ENCODE results near the gene NLRC5.

DNA sequence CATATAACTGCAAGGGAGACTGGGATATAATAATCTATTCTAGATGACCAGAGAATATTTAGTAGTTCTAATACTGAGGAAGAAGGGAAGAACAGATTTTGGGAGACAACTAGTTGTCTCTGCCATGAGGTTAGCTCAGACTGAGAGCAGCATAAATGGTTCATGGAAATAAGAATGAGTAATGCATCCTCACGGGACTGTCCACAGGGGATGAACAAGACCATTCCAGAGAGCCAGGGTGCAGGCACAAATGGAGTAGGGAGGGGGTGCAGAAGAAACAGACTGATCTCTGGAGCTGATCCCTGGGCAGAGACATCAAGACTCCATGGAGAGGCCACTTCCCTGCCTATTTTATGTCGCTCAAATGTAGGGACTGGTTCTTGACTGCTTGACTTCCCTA is 30.4 kb downstream of the NLRC5 start:
- TF ChIP-seq, protein P1, sequence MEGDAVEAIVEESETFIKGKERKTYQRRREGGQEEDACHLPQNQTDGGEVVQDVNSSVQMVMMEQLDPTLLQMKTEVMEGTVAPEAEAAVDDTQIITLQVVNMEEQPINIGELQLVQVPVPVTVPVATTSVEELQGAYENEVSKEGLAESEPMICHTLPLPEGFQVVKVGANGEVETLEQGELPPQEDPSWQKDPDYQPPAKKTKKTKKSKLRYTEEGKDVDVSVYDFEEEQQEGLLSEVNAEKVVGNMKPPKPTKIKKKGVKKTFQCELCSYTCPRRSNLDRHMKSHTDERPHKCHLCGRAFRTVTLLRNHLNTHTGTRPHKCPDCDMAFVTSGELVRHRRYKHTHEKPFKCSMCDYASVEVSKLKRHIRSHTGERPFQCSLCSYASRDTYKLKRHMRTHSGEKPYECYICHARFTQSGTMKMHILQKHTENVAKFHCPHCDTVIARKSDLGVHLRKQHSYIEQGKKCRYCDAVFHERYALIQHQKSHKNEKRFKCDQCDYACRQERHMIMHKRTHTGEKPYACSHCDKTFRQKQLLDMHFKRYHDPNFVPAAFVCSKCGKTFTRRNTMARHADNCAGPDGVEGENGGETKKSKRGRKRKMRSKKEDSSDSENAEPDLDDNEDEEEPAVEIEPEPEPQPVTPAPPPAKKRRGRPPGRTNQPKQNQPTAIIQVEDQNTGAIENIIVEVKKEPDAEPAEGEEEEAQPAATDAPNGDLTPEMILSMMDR (conservative IDR thresholded peaks at IDR 0.05; ENCODE audit: low read length) = no peak
- no peak for TF ChIP-seq EZH2phosphoT487 (IDR thresholded peaks at IDR 0.05; ENCODE audit: borderline replicate concordance, low read depth, low read length)
